Stomach (tissue), 9 donors: ENCODE data around the gene SKA2. TPM values are rescaled to one million over a fixed set of nuclear protein-coding genes. Genes with fewer than 3 reads are reported as not detected.
"Not testable (repeated sequence)": the region's sequence is repeated elsewhere in the genome, so short reads cannot be mapped to it uniquely, and the experiment has no call there.

Source experiments
- DNase-seq, 2 donors: peaks; one replicate each; pipeline versions ENCODE4 v3.0.0 to v3.0.0-alpha.2; 2013 to 2019
- H3K27ac ChIP-seq, 5 donors: fragments of 200-600 bp in 4 of 5; sonication (generic) in 4 of 5; one replicate each; pipeline ENCODE4 v1.5.1; 2013 to 2019; ENCODE audit warnings: mild to moderate bottlenecking in 1 of 5, moderate library complexity in 1 of 5
- H3K27me3 ChIP-seq, 3 donors: fragments of 200-600 bp; sonication (generic); one replicate each; pipeline ENCODE4 v1.5.1; 2017 to 2019; ENCODE audit warnings: mixed run types in 1 of 3
- H3K36me3 ChIP-seq, 4 donors: fragments of 200-600 bp; sonication (generic); 1 replicate in 3 of 4; 2 replicates in 1 of 4; pipeline ENCODE4 v1.5.1; 2016 to 2019
- H3K4me1 ChIP-seq, 4 donors: fragments of 200-600 bp; sonication (generic); one replicate each; pipeline ENCODE4 v1.5.1; 2016 to 2019
- H3K4me3 ChIP-seq, 4 donors: fragments of 200-600 bp; sonication (generic) in 3 of 4; one replicate each; pipeline ENCODE4 v1.5.1; 2016 to 2019; ENCODE audit warnings: mild to moderate bottlenecking in 1 of 4
- H3K9me3 ChIP-seq, 4 donors: fragments of 200-600 bp; sonication (generic); one replicate each; pipeline ENCODE4 v1.5.1; 2016 to 2019
- CTCF ChIP-seq, 7 experiments: fragments of 450-650 bp in 4 of 7; fragments of 200-600 bp in 3 of 7; sonication (generic) in 3 of 7; IDR thresholded peaks; one replicate each; pipeline ENCODE4 v1.5.1; 2016 to 2019; ENCODE audit warnings: antibody characterized with exemption in 7 of 7, control low read depth in 2 of 7, mild to moderate bottlenecking in 1 of 7
- EP300 ChIP-seq: sonication (generic); formaldehyde crosslinking; IDR thresholded peaks from one replicate; pipeline ENCODE4 v1.6.1; 2017; ENCODE audit warnings: antibody characterized with exemption
- POLR2A ChIP-seq, 4 donors: fragments of 450-650 bp; IDR thresholded peaks; one replicate each; pipeline ENCODE4 v1.6.1; 2016; ENCODE audit warnings: antibody characterized with exemption in 4 of 4, control low read depth in 2 of 4, mild to moderate bottlenecking in 1 of 4, moderate library complexity in 1 of 4
- POLR2AphosphoS5 ChIP-seq, 3 donors: sonication (generic); formaldehyde crosslinking; IDR thresholded peaks; one replicate each; pipeline ENCODE4 v1.6.1; 2016; ENCODE audit warnings: antibody characterized with exemption in 3 of 3
- WGBS, 5 donors: extraction: QIAGEN DNeasy Blood & Tissue Kit in 3 of 5; methylation state at CpG; one replicate each; pipeline versions ENCODE4 v1.1.5 to v1.1.7; 2013 to 2018; 5-methylcytosine and 5-hydroxymethylcytosine counted together
- intact Hi-C: fragments of 100-400 bp; cut with DNase I; formaldehyde crosslinking; loops from one replicate; pipeline ENCODE4 v1.15.1; 2023; ENCODE audit warnings: low total_unique reads
- polyA plus RNA-seq, 3 donors: library from polyadenylated mRNA; stranded (reverse); fragments of 200-250 nt; gene quantifications; one replicate each; pipeline ENCODE4 v1.2.3, GENCODE V29; 2013
- total RNA-seq, 5 donors: library from RNA; depleted of rRNA; stranded (reverse); fragments of >200 nt; gene quantifications; one replicate each; pipeline versions ENCODE4 v1.1.0 to v1.2.3, GENCODE V29; 2014 to 2016
- donor health status: healthy with polysubstance abuse.
- donor health status: Bipolar disorder and iron deficiency.
- donor health status: healthy.

The SKA2 gene
- total and polyA plus RNA-seq, 8 donors: 7.6 to 72.1 (median 34.5) TPM; not detected in 1

- H3K9me3 ChIP-seq: no peaks in the 10 kb centered on the region
- TF ChIP-seq CTCF (IDR thresholded peaks at IDR 0.05) (no peak), POLR2AphosphoS5 (IDR thresholded peaks at IDR 0.05) (no peak)
- intact Hi-C loops: no loop called here
- no peaks in the 10 kb centered on the region for H3K36me3 ChIP-seq
- H3K4me3 ChIP-seq: no peak overlapping the region
- no peak overlapping the region for H3K27ac ChIP-seq
- no peaks in the 10 kb centered on the region for H3K4me1 ChIP-seq
- no peaks in the 10 kb centered on the region for H3K27me3 ChIP-seq
- WGBS, 5 donors: 94 to 98% (median 97%) methylated on average over 9 of the region's 9 CpGs
- DNase-seq: no peak
Measured at GRCh38 chr17:59181481-59181880, 26.5 kb upstream of the SKA2 start.

GRCh38 chr17:59180626-59181025 is 25.6 kb upstream of the SKA2 start:
- no peaks in the 10 kb centered on the region for H3K27me3 ChIP-seq
- no peak overlapping the region for H3K4me3 ChIP-seq
- no peaks in the 10 kb centered on the region for H3K4me1 ChIP-seq
- DNase-seq: no peak
- no peaks in the 10 kb centered on the region for H3K36me3 ChIP-seq
- intact Hi-C loops: no loop called here
- no peak overlapping the region for H3K27ac ChIP-seq
- H3K9me3 ChIP-seq: no peaks in the 10 kb centered on the region
- WGBS, 5 donors: 97 to 99% (median 98%) methylated on average over 9 of the region's 9 CpGs
- no peak for TF ChIP-seq CTCF (IDR thresholded peaks at IDR 0.05)
- TF ChIP-seq POLR2A (IDR thresholded peaks at IDR 0.05): no peak
- TF ChIP-seq EP300: no peak
- no peak for TF ChIP-seq POLR2AphosphoS5 (IDR thresholded peaks at IDR 0.05)

- intact Hi-C loops, H3K4me1 ChIP-seq, H3K36me3 ChIP-seq, H3K27ac ChIP-seq, DNase-seq, H3K27me3 ChIP-seq, H3K4me3 ChIP-seq, H3K9me3 ChIP-seq: not testable (repeated sequence)
- WGBS, 5 donors: 92 to 96% (median 95%) methylated on average over 11 of the region's 11 CpGs
Measured at GRCh38 chr17:59179601-59180000, 24.6 kb upstream of the SKA2 start.

GRCh38 chr17:59178266-59178985 is 23.4 kb upstream of the SKA2 start:
- H3K27me3 ChIP-seq: no peaks in the 10 kb centered on the region
- TF ChIP-seq POLR2A (IDR thresholded peaks at IDR 0.05): no peak
- TF ChIP-seq EP300: no peak
- TF ChIP-seq CTCF (IDR thresholded peaks at IDR 0.05): no peak
- no peak for TF ChIP-seq POLR2AphosphoS5 (IDR thresholded peaks at IDR 0.05)
- DNase-seq: no peak
- H3K4me3 ChIP-seq: no peak overlapping the region
- 82 to 92% (median 89%) methylated on average over 7 of the region's 7 CpGs for WGBS, 5 donors
- no peaks in the 10 kb centered on the region for H3K4me1 ChIP-seq
- H3K36me3 ChIP-seq: peaks cover 0 to 4% (median 0%) of the 10 kb centered on the region in 4 donors
- intact Hi-C loops: no loop called here
- no peak overlapping the region for H3K27ac ChIP-seq
- no peaks in the 10 kb centered on the region for H3K9me3 ChIP-seq

- H3K36me3 ChIP-seq: peaks cover 0 to 16% (median 2%) of the 10 kb centered on the region in 4 donors
- no peaks in the 10 kb centered on the region for H3K27me3 ChIP-seq
- no peak for TF ChIP-seq EP300
- no peak for TF ChIP-seq CTCF (IDR thresholded peaks at IDR 0.05)
- no peak for TF ChIP-seq POLR2A (IDR thresholded peaks at IDR 0.05)
- no peak for TF ChIP-seq POLR2AphosphoS5 (IDR thresholded peaks at IDR 0.05)
- intact Hi-C loops: no loop called here
- no peak overlapping the region for H3K4me3 ChIP-seq
- WGBS, 5 donors: 92 to 97% (median 95%) methylated on average over 6 to 7 of the region's 7 CpGs
- no peak overlapping the region for H3K27ac ChIP-seq
- no peaks in the 10 kb centered on the region for H3K9me3 ChIP-seq
- H3K4me1 ChIP-seq: no peaks in the 10 kb centered on the region
- DNase-seq: no peak
Measured at GRCh38 chr17:59175076-59175475, 20.1 kb upstream of the SKA2 start.
